GM21423 (cell line): ENCODE results near the gene NAT10.

Experiments
- ATAC-seq: cut with Tn5 transposase; IDR thresholded peaks from one replicate; pipeline ENCODE4 v1.9.1; 2021; ENCODE audit warnings: mild to moderate bottlenecking, moderate library complexity; ENCODE audit not compliant: unreplicated experiment

NAT10 gene

DNA sequence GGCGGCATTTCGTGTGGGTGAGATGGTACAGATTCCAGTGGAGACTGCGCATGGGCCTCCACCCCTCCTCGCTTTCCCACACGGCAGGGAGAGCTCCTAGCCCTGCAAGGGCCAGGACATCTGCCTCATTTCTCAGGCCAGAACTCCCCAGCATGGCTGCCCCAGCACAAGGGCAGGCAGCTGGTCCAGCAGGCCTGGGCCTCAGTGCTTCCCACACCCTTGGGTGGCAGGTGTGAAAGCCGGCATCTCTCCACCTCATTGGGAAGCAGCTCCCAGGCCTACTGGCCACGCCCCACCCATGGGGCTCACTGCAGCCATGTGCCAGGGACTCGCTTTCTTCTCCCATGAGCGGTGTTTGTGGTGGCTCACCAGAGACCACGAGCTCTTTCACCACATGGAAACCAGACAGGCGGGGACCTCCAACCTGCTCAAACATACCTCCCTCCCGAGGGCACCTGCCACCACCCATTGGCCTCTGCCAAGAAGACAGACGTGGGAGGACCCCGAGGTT, 79.1 kb downstream of the NAT10 start:
- no peak for ATAC-seq

DNA sequence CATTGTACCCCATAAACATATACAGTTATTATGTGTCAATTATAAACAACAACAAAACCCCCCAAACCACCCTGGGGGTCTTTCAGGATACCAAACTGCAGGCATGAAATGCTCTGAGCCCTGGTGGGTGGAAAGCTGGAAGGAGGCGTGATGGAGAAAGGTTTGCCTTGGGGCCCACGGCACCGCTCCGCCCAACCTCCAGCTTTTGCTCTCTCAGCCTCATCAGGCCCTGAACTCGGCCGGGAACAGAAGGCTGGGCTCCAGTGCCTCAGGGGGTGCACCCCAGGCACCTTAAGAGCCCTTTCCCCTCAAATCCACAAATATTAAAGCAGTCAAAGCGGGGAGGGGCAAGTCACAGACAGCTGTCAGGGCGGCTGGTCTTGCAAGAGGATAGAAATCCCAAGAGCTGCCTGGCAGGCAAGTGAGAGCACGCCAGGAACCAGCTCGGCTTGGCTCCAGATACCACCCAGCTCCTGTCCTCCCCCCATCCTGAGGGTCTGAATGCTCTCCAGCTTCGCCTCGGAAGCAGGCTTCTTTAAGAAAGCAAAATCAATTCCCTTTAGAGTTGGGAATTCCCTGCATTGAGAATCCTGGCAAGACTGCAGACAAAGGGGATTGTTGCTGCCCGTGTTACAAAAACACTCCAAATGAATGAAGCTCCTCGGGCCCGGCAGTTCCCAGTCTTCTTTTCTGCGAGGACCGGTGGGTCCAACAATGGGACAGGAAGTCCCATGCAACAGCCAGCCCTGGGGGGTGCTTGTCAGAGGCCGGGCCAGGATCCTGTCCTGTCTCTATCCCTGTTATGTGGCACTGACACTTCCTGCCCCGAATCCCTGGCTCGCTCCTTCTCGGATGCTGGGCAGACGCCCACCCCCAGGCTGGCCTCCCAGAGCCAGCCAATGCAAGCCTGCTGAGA, 80.8 kb downstream of the NAT10 start:
- no peak for ATAC-seq

GRCh38 chr11:34188181-34188580, 82.8 kb downstream of the NAT10 start:
- ATAC-seq, result no peak

DNA sequence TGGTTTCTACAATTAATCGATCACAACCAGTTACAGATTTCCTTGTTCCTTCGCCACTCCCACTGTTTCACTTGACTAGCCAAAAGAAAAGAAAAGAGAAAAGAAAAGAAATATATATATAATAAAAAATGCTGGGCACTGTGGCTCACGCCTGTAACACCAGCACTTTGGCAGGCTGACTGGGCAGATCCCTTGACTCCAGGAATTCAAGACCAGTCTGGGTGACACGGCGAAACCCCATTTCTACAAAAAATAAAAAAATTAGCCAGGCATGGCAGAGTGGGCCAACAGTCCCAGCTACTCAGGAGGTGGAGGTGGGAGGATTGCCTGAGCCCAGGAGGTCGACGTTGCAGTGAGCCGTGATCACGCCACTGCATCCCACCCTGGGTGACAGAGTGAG, 83.8 kb downstream of the NAT10 start:
- ATAC-seq, result no peak

- ATAC-seq, result no peak
Measured at GRCh38 chr11:34190192-34191139, 85.0 kb downstream of the NAT10 start.

DNA sequence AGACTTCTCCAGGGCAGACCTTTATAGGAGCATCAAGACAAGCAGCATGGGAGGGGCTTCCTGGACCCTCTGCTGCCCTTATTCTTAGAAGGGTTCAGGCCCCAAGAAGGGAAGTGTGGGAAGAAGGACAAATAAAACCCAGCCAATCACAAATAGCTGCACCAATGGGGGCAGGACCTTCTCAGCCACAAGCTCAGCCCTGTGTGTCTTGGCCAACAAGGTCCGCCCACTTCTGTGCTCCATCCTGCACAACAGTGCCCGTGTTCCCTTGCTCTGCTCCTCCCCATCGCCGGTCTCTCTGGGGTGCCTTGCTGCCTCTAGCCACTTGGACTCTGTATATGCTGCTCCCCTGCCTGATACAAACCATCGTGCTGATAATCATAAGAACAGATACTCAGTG, 86.1 kb downstream of the NAT10 start:
- no peak for ATAC-seq

DNA sequence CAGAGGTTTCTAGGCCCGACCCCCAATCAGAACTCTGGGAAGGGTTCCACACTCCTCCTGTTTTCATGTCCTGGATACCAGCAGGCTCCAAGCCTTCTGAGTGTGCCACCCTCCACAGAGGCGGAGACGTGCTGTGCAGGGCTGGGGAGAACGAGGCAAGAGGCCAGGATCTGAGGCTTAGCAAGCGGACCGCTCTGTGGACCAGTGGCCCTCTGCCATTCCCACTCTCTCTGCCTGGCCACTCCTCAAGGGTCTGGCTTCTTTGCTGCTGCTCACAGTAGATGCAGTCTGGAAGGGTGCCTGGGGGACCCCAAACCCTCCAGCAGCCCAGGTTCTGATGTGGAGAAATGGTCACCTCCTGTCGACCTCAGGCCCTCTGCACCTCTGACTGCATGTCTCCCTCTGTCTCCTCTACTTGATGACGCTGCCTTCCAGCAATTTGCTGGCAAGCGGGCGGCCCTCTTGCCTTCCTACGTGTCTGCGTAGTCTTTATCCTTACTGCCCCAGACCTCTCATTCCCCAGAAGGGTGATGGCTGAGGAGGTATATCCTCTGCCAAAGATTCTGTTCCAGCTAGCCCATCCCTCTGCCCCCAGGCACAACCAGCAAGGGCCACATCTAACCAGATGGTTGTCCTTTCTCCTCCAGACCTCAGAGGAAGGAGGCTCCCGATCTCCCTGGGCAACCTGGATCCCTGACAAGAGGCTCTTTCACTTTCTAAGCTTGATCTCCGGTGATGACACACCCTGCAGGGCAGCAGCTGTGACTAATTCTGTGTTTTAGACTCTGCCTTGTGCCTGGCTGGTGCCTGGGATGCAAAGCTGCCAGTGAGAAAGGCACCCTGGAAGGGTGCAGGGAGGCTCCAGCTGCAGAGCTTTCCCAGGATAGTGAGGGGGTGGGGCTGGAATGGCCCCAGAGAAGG, 87.3 kb downstream of the NAT10 start:
- no peak for ATAC-seq

DNA sequence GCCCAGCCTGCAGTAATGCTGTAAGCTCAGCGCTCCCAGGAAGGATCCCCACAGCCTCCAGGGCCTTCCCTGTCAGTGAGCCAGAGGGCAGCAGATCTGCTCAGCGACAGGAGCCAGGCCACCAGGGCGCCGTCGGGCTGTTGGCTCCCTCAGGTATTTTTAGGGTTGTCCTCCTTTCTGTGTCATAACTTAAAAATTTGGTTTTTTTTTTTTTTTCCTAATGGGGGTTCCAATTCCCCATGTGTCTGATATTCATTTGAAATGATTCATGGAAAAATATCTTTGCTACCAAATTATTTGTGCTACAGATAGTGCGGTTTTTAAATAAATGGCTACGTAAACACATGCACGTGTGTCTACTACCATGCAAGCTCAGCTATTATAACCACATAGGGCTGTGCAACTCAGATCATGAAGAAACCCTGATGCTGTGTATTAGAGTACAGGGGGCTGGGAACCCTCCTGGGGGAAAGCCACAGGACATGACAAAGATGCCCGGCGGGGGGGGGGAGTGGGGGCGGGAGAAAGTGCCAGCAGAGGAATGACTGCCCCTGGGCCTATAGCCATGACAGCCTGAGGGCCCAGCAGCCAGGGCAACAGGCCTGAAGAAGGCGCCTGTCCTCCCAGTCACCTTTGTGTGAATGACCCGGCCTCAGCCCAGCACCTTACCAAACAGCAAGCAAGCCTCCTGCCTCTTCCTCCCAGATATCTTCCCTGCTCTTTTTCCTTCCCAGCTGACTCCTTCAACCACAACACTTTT, 89.3 kb downstream of the NAT10 start:
- no peak for ATAC-seq
